Omental fat pad (tissue), 4 donors: ENCODE data around the gene IFNLR1. TPM values are rescaled to one million over a fixed set of nuclear protein-coding genes. Genes with fewer than 3 reads are reported as not detected.

Experiments
- ATAC-seq: fragments of 150-250 bp; one replicate; pipeline ENCODE4 v1.9.1; 2016; ENCODE audit warnings: mild to moderate bottlenecking, moderate library complexity; ENCODE audit not compliant: low FRiP score
- DNase-seq: peaks from one replicate; pipeline ENCODE4 v3.0.0-alpha.2; 2019; ENCODE audit warnings: low spot score
- total RNA-seq, 4 donors: library from RNA; depleted of rRNA; stranded (reverse); fragments of >200 nt; gene quantifications; one replicate each; pipeline ENCODE4 v1.1.0, GENCODE V29; 2016
- TF ChIP-seq, protein P1 (sequence below), 3 donors: fragments of 450-650 bp; IDR thresholded peaks; one replicate each; pipeline ENCODE4 v1.5.1; 2016 to 2017; ENCODE audit warnings: antibody characterized with exemption in 3 of 3, mild to moderate bottlenecking in 3 of 3, moderate library complexity in 2 of 3

The IFNLR1 gene
- total RNA-seq, 4 donors from 2014 or later, result 1.1 to 4.6 (median 1.8) TPM; not detected in 1

DNA sequence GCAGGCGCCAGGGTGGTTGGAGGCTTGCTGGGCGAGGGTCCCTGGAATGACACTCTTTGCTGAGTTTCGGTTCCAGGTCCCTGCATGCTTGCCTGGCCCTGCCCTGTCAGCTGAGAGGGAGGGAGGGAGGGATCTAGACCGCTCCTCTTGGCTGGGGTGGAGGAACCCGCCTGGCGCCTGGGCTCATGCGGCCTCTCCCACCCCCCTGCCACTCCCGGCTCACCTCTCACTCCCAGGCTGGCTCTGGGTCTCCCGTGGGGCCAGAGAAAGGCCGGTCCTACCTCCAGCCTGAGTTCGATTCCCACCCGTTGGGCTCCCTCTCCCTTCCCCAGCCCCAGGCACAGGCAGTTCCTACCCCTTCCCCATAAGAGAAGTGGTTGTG is 19.0 kb upstream of the IFNLR1 start:
- no peak for ATAC-seq
- DNase-seq, result no peak
- TF ChIP-seq, protein P1, sequence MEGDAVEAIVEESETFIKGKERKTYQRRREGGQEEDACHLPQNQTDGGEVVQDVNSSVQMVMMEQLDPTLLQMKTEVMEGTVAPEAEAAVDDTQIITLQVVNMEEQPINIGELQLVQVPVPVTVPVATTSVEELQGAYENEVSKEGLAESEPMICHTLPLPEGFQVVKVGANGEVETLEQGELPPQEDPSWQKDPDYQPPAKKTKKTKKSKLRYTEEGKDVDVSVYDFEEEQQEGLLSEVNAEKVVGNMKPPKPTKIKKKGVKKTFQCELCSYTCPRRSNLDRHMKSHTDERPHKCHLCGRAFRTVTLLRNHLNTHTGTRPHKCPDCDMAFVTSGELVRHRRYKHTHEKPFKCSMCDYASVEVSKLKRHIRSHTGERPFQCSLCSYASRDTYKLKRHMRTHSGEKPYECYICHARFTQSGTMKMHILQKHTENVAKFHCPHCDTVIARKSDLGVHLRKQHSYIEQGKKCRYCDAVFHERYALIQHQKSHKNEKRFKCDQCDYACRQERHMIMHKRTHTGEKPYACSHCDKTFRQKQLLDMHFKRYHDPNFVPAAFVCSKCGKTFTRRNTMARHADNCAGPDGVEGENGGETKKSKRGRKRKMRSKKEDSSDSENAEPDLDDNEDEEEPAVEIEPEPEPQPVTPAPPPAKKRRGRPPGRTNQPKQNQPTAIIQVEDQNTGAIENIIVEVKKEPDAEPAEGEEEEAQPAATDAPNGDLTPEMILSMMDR (IDR thresholded peaks at IDR 0.05), result no peak

DNA sequence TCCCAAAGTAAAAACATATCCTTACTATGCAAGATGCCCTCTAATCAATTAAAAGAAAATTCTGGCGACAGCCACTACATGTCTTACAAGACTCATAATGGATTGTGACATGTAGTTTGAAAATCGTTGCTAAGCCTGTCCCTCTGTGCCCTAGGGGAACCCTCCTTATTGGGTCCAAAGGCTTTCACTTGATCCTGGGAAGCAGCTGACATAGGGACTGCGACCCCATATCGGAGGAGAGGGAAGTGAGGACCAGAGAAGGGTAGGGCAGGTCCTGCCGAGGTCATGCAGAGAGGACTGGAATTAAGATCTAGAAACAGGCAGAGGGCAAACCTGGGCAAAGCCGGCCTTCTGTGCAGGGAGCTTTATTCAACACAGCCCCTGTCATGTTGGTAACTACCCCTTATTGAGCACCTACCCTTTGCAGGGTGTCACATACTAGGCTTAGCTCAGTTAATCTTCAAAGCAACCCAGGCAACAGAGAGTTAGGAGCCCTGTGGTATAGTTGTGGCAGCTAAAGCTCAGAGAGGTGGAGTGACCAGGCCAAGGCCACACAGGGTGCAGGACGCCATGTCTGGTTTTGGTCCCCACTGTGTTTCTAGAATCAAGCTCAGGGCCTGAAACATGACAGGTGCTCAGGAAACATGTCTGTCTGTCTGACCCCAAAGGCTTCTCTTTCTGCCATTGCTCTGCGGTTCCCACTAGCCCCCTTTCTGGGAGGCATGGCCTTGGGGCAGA is 18.4 kb upstream of the IFNLR1 start:
- TF ChIP-seq, protein P1 (IDR thresholded peaks at IDR 0.05), result no peak
- no peak for ATAC-seq
- DNase-seq, result no peak

DNA sequence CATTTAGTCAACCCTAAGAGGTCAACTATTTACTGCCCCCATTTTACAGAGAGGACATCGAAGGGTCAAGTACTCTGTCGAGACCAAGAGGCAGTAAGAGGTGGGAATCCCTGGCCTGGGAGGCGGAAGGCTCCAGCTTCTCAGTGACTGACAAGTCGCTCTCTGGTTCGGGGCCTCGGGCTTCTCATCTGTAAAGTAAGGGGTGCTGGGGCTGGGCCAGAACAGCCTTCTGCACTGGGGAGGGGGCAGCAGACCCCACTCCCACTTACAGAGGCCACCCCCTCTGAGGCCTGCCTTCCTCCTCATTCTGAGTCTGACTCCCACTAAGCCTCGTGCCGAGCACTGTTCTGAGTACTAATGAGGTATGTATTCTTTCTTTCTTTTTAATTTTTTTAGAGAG is 17.0 kb upstream of the IFNLR1 start:
- TF ChIP-seq, protein P1 (IDR thresholded peaks at IDR 0.05), result no peak
- ATAC-seq (no peak), DNase-seq (no peak)

DNA sequence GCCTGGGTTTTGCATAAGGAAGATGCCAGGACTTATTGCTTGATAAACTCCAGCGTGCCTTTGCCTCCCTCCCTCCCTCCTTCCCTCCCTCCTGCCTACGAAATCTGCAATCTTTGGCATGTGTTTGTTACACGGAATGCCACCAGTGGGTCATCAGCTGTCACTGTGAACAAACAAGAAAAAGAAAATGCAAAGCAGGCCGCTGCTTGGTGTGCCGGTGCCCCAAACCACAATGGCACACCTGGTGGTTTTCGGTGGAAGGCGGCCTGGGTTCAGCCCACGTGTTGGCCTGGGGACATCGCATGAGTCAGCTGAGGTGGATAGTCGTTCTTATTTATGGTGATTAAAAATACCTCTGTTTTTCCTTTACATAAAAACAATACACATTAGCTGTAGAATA is 16.3 kb upstream of the IFNLR1 start:
- DNase-seq (no peak), ATAC-seq (no peak)
- TF ChIP-seq, protein P1 (IDR thresholded peaks at IDR 0.05), result no peak

DNA sequence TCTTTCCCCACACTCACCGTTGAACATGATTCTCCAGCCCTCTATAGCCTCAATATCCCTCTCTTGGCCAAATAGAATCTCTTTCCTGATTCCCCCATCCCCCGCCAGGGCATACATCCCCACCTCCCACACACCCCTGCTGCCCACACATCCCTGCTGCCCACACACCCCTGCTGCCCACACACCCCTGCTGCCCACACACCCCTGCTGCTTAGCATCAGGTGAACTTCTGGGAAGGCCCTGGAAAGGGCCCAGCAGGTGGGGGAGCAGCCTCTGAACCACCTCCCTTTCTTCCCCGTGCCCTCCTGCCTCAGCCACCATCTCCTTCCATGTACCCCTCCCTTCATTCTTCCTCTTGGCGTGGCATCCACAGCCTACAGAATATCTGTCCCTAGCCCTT is 15.9 kb upstream of the IFNLR1 start:
- no peak for DNase-seq
- ATAC-seq, result peak; percentile 11
- TF ChIP-seq, protein P1 (IDR thresholded peaks at IDR 0.05), result no peak

DNA sequence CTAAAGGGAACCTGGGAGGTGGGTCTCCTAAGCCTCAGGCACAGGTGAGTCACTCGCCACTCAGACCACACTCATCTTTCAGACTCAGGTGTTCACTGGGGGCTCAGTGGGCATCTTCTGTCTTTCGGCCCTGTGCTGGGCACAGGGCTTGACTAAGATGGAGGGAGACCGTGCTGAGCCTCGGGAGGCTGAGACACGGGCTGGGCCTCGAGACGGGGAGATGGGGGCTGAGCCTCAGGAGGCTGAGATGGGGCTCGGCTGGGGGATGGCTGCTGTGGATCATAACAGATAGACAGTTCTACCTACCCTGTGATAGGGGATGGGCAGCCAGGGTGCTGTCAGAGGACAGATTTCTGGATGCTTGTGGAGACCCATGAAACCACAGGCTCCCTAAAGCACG is 15.5 kb upstream of the IFNLR1 start:
- ATAC-seq, result peak; percentile 13
- DNase-seq, result no peak
- TF ChIP-seq, protein P1 (IDR thresholded peaks at IDR 0.05), result no peak

DNA sequence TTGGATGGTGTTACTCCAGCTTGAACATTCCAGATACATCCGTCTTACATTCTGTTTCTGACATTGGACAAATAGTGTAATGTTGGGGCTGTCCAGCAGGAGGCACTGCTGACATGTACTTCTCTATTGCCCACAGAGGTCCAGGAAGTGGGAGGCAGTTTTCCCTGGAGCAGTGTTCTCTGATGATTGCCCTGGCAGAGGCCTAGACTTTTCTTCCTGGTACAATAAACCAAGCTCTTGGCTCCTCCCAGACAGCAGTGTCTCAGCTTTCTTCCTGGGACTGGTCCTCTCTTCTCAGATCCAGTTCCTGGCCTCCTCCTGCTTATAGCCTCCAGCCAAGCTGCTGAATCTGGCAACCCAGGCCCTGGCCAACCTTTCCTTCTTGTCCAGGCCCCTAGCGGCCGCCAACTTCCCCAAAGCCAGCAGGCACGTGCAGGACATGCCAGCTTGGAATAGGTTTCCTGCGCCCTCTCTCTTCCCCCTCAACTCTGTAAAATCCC is 14.9 kb upstream of the IFNLR1 start:
- TF ChIP-seq, protein P1 (IDR thresholded peaks at IDR 0.05), result peak in 1 of 3 donors; percentile 80
- DNase-seq, result peak; percentile 96
- peak; percentile 92 for ATAC-seq
